Choroid plexus epithelial cell (primary cell): ENCODE measurements around the gene CXorf51A.
"Not testable (repeated sequence)": the region's sequence is repeated elsewhere in the genome, so short reads cannot be mapped to it uniquely, and the experiment has no call there.

ENCODE experiments used
- DNase-seq: peaks from one replicate; pipeline ENCODE4 v3.0.0-alpha.2; 2010; ENCODE audit warnings: low read depth
- H3K4me3 ChIP-seq: 2 replicates; pipeline ENCODE4 v1.5.1; 2011; ENCODE audit warnings: low read depth, mild to moderate bottlenecking, control low read depth, low read length, moderate library complexity
- CTCF ChIP-seq: conservative IDR thresholded peaks from 2 replicates; pipeline ENCODE4 v1.5.1; 2011; ENCODE audit warnings: low read depth, mild to moderate bottlenecking, control low read depth, inconsistent platforms, low read length, moderate library complexity

Gene CXorf51A

DNA sequence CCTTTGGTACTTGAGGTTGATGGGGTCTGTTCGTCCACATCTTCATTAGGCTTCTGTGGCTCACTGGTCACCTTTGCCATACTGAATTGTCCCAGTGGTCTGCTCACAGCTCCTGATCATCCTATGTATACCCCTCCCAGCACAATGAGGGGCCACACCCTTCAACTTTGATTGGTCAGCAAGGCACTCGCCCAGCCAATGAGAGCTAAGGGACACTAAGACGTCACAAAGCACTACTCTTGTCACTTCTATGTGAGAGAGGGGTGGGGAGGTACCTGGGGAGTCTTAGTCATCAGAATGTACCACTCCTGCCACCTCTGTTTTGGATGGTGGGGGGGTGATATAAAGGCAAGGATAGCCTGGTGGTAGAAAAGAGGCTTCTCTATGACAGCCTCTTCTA lies at the start of gene CXorf51A:
Gene CXorf51A, minus strand, starts transcription at position 101 of the 400 bp plus-strand sequence. Its CDS starts 21 bp downstream, at position 80.
- not testable (repeated sequence) for DNase-seq, H3K4me3 ChIP-seq

- no peak overlapping the region for H3K4me3 ChIP-seq
- DNase-seq: no peak
- no peak for TF ChIP-seq CTCF
These were observed 49.0 kb upstream of the CXorf51A start for GRCh38 chrX:146863566-146863965.

- DNase-seq: no peak
- TF ChIP-seq CTCF: no peak
These were observed 39.7 kb upstream of the CXorf51A start for GRCh38 chrX:146854281-146854680.

GRCh38 chrX:146831994-146832393 lies 17.4 kb upstream of the CXorf51A start:
- TF ChIP-seq CTCF: no peak
- DNase-seq: no peak
- no peak overlapping the region for H3K4me3 ChIP-seq

More at GRCh38 chrX:146854281-146854680, 39.7 kb upstream of the CXorf51A start:
- H3K4me3 ChIP-seq: no peak overlapping the region

DNA sequence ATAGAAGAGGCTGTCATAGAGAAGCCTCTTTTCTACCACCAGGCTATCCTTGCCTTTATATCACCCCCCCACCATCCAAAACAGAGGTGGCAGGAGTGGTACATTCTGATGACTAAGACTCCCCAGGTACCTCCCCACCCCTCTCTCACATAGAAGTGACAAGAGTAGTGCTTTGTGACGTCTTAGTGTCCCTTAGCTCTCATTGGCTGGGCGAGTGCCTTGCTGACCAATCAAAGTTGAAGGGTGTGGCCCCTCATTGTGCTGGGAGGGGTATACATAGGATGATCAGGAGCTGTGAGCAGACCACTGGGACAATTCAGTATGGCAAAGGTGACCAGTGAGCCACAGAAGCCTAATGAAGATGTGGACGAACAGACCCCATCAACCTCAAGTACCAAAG lies 5.1 kb downstream of the CXorf51A start, which contains the start of gene CXorf51B:
Gene CXorf51B, plus strand, starts transcription at position 301 of the 400 bp plus-strand sequence. Its CDS starts 21 bp downstream, at position 322.
- not testable (repeated sequence) for H3K4me3 ChIP-seq, DNase-seq
